Measurements from ENCODE around the gene PDIA4.

DNA sequence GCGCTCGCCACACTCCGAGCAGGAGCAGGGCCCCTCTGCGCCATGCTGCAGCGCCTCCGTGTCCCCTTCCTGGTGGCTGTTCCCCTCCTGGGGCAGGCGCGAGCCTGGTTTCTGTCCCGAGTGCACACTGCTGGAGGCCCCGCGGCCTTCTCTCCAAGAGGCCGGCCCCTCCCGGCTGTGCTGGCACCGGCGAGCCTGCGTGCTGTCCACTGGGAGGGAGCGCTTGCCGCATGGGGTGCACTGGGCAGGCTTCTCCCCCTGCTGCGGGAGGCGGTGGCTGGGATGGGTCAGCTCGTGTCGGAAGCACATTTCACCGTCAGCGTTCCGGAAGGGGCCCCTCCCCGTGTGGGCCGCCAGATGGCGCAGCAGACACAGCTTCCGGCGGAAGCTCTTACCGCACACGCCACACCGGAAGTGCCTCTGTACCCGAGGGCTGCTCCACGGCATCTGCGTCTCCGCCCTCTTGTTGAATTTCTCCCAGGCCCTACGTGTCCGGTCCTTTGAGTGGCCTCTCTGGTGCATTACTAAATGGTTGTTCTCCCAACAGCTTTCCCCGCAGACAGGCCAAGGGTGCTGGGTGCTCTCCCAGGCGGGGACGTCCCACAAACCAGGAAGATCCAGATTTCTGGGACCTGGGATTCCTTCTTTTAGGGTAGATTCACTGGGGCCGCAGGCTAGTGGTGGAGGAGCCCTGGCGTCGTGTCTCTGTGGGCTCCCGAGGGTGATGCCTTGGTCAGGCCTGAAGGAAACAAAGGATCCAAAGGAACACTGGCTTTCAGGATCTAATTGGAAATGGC, 43.5 kb upstream of the PDIA4 start:
- TF ChIP-seq GATA2 (IDR thresholded peaks at IDR 0.05; ENCODE audit: low read depth, low read length): no peak
- no peak for TF ChIP-seq GATA3 (IDR thresholded peaks at IDR 0.05; ENCODE audit: low read depth, low read length)

Measured in SH-SY5Y (cell line).